ENCODE measurements around the gene NCAN.

GRCh38 chr19:19239675-19240074 lies 27.9 kb downstream of the NCAN start:
- TF ChIP-seq CTCF (conservative IDR thresholded peaks at IDR 0.05; ENCODE audit: low read depth, low read length) (no peak), EZH2 (IDR thresholded peaks at IDR 0.05; ENCODE audit: low read length, unreplicated experiment) (no peak), EZH2phosphoT487 (IDR thresholded peaks at IDR 0.05; ENCODE audit: borderline replicate concordance, low read length) (no peak)

All from PC-3 (cell line).